Activated CD8-positive, alpha-beta memory T cell treated with anti-CD3 and anti-CD28 coated beads, Interleukin-2, amount 50 U/mL, for 48 hours (primary cell): ENCODE measurements around the gene IL12B.
"Not testable (repeated sequence)": the region's sequence is repeated elsewhere in the genome, so short reads cannot be mapped to it uniquely, and the experiment has no call there.

Experiments
- DNase-seq: peaks from one replicate; pipeline ENCODE4 v3.0.0-alpha.2; 2020

IL12B gene

GRCh38 chr5:159330131-159330800, at the start of gene IL12B:
Gene IL12B, minus strand, starts transcription at chr5:159330487. Its CDS starts 3,705 bp downstream, at chr5:159326782.
- DNase-seq = no peak

- no peak for DNase-seq
Measured at GRCh38 chr5:159377653-159378052, 47.4 kb upstream of the IL12B start.

- not testable (repeated sequence) for DNase-seq
Measured at GRCh38 chr5:159367866-159368265, 37.6 kb upstream of the IL12B start.

GRCh38 chr5:159366776-159367175, 36.5 kb upstream of the IL12B start:
- DNase-seq = not testable (repeated sequence)

GRCh38 chr5:159362220-159362619, 31.9 kb upstream of the IL12B start:
- DNase-seq = no peak

- not testable (repeated sequence) for DNase-seq
Measured at GRCh38 chr5:159359871-159360270, 29.6 kb upstream of the IL12B start.

- DNase-seq = no peak
Measured at GRCh38 chr5:159359408-159359807, 29.1 kb upstream of the IL12B start.

GRCh38 chr5:159353661-159354252, 23.5 kb upstream of the IL12B start:
- DNase-seq = no peak

GRCh38 chr5:159350644-159351043, 20.4 kb upstream of the IL12B start:
- DNase-seq = not testable (repeated sequence)

- DNase-seq = not testable (repeated sequence)
Measured at GRCh38 chr5:159350216-159350615, 19.9 kb upstream of the IL12B start.

GRCh38 chr5:159345861-159346260, 15.6 kb upstream of the IL12B start:
- DNase-seq = no peak

GRCh38 chr5:159345336-159345735, 15.0 kb upstream of the IL12B start:
- no peak for DNase-seq

GRCh38 chr5:159343295-159344094, 13.2 kb upstream of the IL12B start:
- no peak for DNase-seq

- no peak for DNase-seq
Measured at GRCh38 chr5:159342840-159343239, 12.6 kb upstream of the IL12B start.

GRCh38 chr5:159341906-159342310, 11.6 kb upstream of the IL12B start:
- peak; percentile 62 for DNase-seq

- no peak for DNase-seq
Measured at GRCh38 chr5:159341145-159341544, 10.9 kb upstream of the IL12B start.

- DNase-seq = peak; percentile 59
Measured at GRCh38 chr5:159340511-159340910, 10.2 kb upstream of the IL12B start.

- no peak for DNase-seq
Measured at GRCh38 chr5:159339460-159339859, 9.2 kb upstream of the IL12B start.

- DNase-seq = no peak
Measured at GRCh38 chr5:159338118-159338517, 7.8 kb upstream of the IL12B start.

GRCh38 chr5:159337016-159337955, 7.0 kb upstream of the IL12B start:
- DNase-seq = no peak

- no peak for DNase-seq
Measured at GRCh38 chr5:159336586-159336985, 6.3 kb upstream of the IL12B start.

- DNase-seq = no peak
Measured at GRCh38 chr5:159333545-159333925, 3.2 kb upstream of the IL12B start.
